Activated CD8-positive, alpha-beta T cell treated with anti-CD3 and anti-CD28 coated beads for 36 hours (primary cell): ENCODE measurements around the gene RAPGEF5. TPM values are rescaled to one million over a fixed set of nuclear protein-coding genes. Genes with fewer than 3 reads are reported as not detected.

Experiments
- ATAC-seq: fragments of 200-7000 bp; cut with Tn5 transposase; one replicate; pipeline ENCODE4 v1.10.0; 2021; ENCODE audit warnings: mild to moderate bottlenecking, moderate library complexity
- CTCF ChIA-PET: fragments of 350-600 bp; sonication (Branson Sonifier 250); formaldehyde crosslinking; loops from one replicate; lab custom pipeline; 2021; ENCODE audit warnings: antibody characterized with exemption; lab: Charles Lee
- POLR2A ChIA-PET: fragments of 350-600 bp; sonication (Branson Sonifier 250); formaldehyde crosslinking; loops from one replicate; lab custom pipeline; 2021; ENCODE audit warnings: antibody characterized with exemption; lab: Charles Lee
- DNase-seq: peaks from one replicate; pipeline ENCODE4 v3.0.0-alpha.2; 2020
- H3K27ac Mint-ChIP-seq: one replicate; pipeline ENCODE4 v1.8.0; 2021; ENCODE audit warnings: mild to moderate bottlenecking, mixed read lengths
- H3K27me3 Mint-ChIP-seq: one replicate; pipeline ENCODE4 v1.8.0; 2021; ENCODE audit warnings: mixed read lengths
- H3K36me3 Mint-ChIP-seq: one replicate; pipeline ENCODE4 v1.8.0; 2021; ENCODE audit warnings: low read depth, mixed read lengths
- H3K4me1 Mint-ChIP-seq: one replicate; pipeline ENCODE4 v1.8.0; 2021; ENCODE audit warnings: low read depth, mixed read lengths
- H3K4me3 Mint-ChIP-seq: one replicate; pipeline ENCODE4 v1.8.0; 2021; ENCODE audit warnings: mild to moderate bottlenecking, moderate library complexity, mixed read lengths
- H3K9me3 Mint-ChIP-seq: one replicate; pipeline ENCODE4 v1.8.0; 2021; ENCODE audit warnings: mixed read lengths
- intact Hi-C: fragments of 100-400 bp; cut with micrococcal nuclease; formaldehyde crosslinking; loops from one replicate; pipeline ENCODE4 v1.10.0; 2022
- total RNA-seq, 2 experiments: library from RNA; stranded (reverse); gene quantifications; one replicate each; pipeline ENCODE4 v1.2.3, GENCODE V29; 2021
- TF ChIP-seq, protein P1 (sequence below): fragments of 200-600 bp; IDR thresholded peaks from one replicate; pipeline ENCODE4 v1.8.0; 2022; ENCODE audit warnings: antibody characterized with exemption, mild to moderate bottlenecking

Gene RAPGEF5
- total RNA-seq, 2 experiments from 2014 or later, result 0.92 to 0.99 TPM

- intact Hi-C loops, result no loop called here
- DNase-seq, result no peak
- peaks cover 4% of the 10 kb centered on the region for H3K4me1 Mint-ChIP-seq
- H3K36me3 Mint-ChIP-seq, result no peaks in the 10 kb centered on the region
- H3K9me3 Mint-ChIP-seq, result no peaks in the 10 kb centered on the region
- TF ChIP-seq, protein P1, sequence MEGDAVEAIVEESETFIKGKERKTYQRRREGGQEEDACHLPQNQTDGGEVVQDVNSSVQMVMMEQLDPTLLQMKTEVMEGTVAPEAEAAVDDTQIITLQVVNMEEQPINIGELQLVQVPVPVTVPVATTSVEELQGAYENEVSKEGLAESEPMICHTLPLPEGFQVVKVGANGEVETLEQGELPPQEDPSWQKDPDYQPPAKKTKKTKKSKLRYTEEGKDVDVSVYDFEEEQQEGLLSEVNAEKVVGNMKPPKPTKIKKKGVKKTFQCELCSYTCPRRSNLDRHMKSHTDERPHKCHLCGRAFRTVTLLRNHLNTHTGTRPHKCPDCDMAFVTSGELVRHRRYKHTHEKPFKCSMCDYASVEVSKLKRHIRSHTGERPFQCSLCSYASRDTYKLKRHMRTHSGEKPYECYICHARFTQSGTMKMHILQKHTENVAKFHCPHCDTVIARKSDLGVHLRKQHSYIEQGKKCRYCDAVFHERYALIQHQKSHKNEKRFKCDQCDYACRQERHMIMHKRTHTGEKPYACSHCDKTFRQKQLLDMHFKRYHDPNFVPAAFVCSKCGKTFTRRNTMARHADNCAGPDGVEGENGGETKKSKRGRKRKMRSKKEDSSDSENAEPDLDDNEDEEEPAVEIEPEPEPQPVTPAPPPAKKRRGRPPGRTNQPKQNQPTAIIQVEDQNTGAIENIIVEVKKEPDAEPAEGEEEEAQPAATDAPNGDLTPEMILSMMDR, result no peak
- no peak overlapping the region for H3K27ac Mint-ChIP-seq
- no peak overlapping the region for H3K4me3 Mint-ChIP-seq
- ChIA-PET POLR2A (no interaction called here), CTCF (no interaction called here)
- no peak for ATAC-seq
- H3K27me3 Mint-ChIP-seq, result no peaks in the 10 kb centered on the region
These were observed 44.1 kb upstream of the RAPGEF5 start for GRCh38 chr7:22400936-22401553.

DNA sequence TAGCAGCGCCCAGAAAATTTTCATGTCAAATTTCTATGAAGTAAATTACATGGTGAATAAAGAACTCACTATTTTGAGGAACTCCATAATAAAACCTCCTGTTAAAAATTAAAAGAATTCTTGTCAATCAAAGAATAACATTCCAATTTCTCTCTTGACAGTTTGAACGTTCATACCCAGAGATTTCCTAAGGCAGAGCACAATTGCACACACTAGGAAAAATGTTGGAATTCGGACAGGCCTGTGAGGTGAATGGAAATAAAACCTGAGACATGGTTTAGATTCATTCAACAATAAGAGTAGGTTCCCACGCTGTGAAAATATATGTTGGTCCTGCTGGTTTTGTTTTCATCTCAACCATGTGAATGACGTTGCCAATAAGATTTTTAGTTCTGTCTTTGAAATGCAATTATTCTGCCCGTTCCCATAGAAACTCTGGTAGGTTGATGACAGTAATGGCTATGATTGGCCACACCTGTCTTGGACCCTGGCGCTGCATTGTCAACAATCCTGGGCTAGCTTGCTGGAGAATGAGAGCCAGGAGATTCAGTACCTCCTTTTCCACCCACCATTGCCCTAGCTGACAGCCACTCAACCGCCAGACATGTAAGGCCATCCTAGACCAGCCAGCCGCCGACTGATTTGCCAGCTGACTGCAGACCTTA lies 43.3 kb upstream of the RAPGEF5 start:
- TF ChIP-seq, protein P1, result no peak
- H3K36me3 Mint-ChIP-seq, result no peaks in the 10 kb centered on the region
- peaks cover 4% of the 10 kb centered on the region for H3K4me1 Mint-ChIP-seq
- POLR2A ChIA-PET, result no interaction called here
- ATAC-seq (no peak), DNase-seq (no peak)
- intact Hi-C loops, result no loop called here
- no peak overlapping the region for H3K4me3 Mint-ChIP-seq
- no peaks in the 10 kb centered on the region for H3K9me3 Mint-ChIP-seq
- CTCF ChIA-PET, result no interaction called here
- no peaks in the 10 kb centered on the region for H3K27me3 Mint-ChIP-seq
- H3K27ac Mint-ChIP-seq, result no peak overlapping the region

GRCh38 chr7:22399546-22399945 lies 42.6 kb upstream of the RAPGEF5 start:
- TF ChIP-seq, protein P1, result no peak
- no peak overlapping the region for H3K4me3 Mint-ChIP-seq
- intact Hi-C loops, result no loop called here
- ChIA-PET POLR2A (no interaction called here), CTCF (no interaction called here)
- ATAC-seq (no peak), DNase-seq (no peak)
- no peak overlapping the region for H3K27ac Mint-ChIP-seq
- peaks cover 4% of the 10 kb centered on the region for H3K4me1 Mint-ChIP-seq
- H3K36me3 Mint-ChIP-seq, result no peaks in the 10 kb centered on the region
- H3K9me3 Mint-ChIP-seq, result no peaks in the 10 kb centered on the region
- H3K27me3 Mint-ChIP-seq, result no peaks in the 10 kb centered on the region

DNA sequence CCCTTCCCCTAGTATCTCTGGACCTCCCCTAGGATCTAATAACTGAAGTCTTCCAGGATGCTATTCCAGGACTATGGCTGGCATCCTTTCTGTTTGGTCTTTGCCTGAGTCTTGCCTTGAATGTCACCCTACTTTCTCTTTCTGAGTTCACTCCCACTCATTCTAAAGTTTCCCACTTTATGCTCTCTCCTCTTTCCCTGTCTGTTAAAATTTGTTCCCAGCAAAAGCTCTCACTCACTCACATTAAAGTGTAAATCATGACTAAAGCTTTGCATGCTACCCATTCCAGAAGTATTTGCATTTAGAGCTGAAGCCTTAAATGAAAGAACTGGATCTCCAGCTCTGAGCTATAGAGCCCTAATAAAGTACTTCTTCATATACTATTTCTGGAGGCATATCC lies 42.1 kb upstream of the RAPGEF5 start:
- ChIA-PET CTCF (interaction anchor here (0.9 kb wide), 1 partner anchor 53 kb away, joined by 3 read pairs; no protein-coding TSS in a partner anchor), POLR2A (no interaction called here)
- H3K4me3 Mint-ChIP-seq, result no peak overlapping the region
- intact Hi-C loops, result no loop called here
- ATAC-seq (no peak), DNase-seq (no peak)
- H3K4me1 Mint-ChIP-seq, result peaks cover 4% of the 10 kb centered on the region
- TF ChIP-seq, protein P1, result no peak
- no peaks in the 10 kb centered on the region for H3K36me3 Mint-ChIP-seq
- no peaks in the 10 kb centered on the region for H3K27me3 Mint-ChIP-seq
- no peaks in the 10 kb centered on the region for H3K9me3 Mint-ChIP-seq
- H3K27ac Mint-ChIP-seq, result no peak overlapping the region

- intact Hi-C loops, result no loop called here
- peaks cover 4% of the 10 kb centered on the region for H3K4me1 Mint-ChIP-seq
- TF ChIP-seq, protein P1, result no peak
- ChIA-PET CTCF (no interaction called here), POLR2A (no interaction called here)
- H3K27me3 Mint-ChIP-seq, result no peaks in the 10 kb centered on the region
- no peaks in the 10 kb centered on the region for H3K36me3 Mint-ChIP-seq
- no peak overlapping the region for H3K27ac Mint-ChIP-seq
- ATAC-seq, result no peak
- H3K9me3 Mint-ChIP-seq, result no peaks in the 10 kb centered on the region
- no peak overlapping the region for H3K4me3 Mint-ChIP-seq
- DNase-seq, result no peak
These were observed 41.0 kb upstream of the RAPGEF5 start for GRCh38 chr7:22397981-22398380.
